CD4-positive, alpha-beta T cell (primary cell): ENCODE data around the gene TOPAZ1. TPM values are rescaled to one million over a fixed set of nuclear protein-coding genes. Genes with fewer than 3 reads are reported as not detected.

Experiments
- ATAC-seq: fragments of 200-7000 bp; cut with Tn5 transposase; one replicate; pipeline ENCODE4 v1.10.0; 2022; ENCODE audit warnings: mild to moderate bottlenecking; ENCODE audit not compliant: poor library complexity
- CTCF ChIA-PET: fragments of 350-600 bp; sonication (Branson Sonifier 250); formaldehyde crosslinking; loops from one replicate; lab custom pipeline; 2021; ENCODE audit warnings: antibody characterized with exemption, inconsistent platforms; lab: Charles Lee
- POLR2A ChIA-PET: fragments of 350-600 bp; sonication (Branson Sonifier 250); formaldehyde crosslinking; loops from one replicate; lab custom pipeline; 2021; ENCODE audit warnings: antibody characterized with exemption, inconsistent platforms; lab: Charles Lee
- DNase-seq, 14 experiments: peaks; one replicate each; pipeline ENCODE4 v3.0.0-alpha.2; 2013 to 2020; ENCODE audit warnings: mixed read lengths in 2 of 14
- H3K27ac ChIP-seq, 2 donors: one replicate each; pipeline versions ENCODE4 v1.5.1 to v1.7.0; 2013; ENCODE audit warnings: low read length in 2 of 2, low read depth in 1 of 2, mild to moderate bottlenecking in 1 of 2
- H3K27me3 ChIP-seq, 2 experiments: 1 replicate in 1 of 2; 2 replicates in 1 of 2; pipeline versions ENCODE4 v1.6.1 to v1.7.0; 2013; ENCODE audit warnings: low read length in 2 of 2, control low read depth in 1 of 2, mild to moderate bottlenecking in 1 of 2, moderate library complexity in 1 of 2; ENCODE audit not compliant: insufficient read depth in 2 of 2, control insufficient read depth in 1 of 2
- H3K36me3 ChIP-seq: one replicate; pipeline ENCODE4 v1.6.1; 2013; ENCODE audit warnings: low read length, control low read depth; ENCODE audit not compliant: insufficient read depth
- H3K4me1 ChIP-seq: one replicate; pipeline ENCODE4 v1.6.1; 2013; ENCODE audit warnings: low read length, control low read depth; ENCODE audit not compliant: insufficient read depth
- H3K4me3 ChIP-seq: one replicate; pipeline ENCODE4 v1.5.1; 2013; ENCODE audit warnings: mild to moderate bottlenecking, low read length, moderate library complexity
- H3K9me3 ChIP-seq, 2 experiments: 1 replicate in 1 of 2; 2 replicates in 1 of 2; pipeline versions ENCODE4 v1.6.1 to v1.7.0; 2013; ENCODE audit warnings: low read length in 2 of 2, mild to moderate bottlenecking in 2 of 2, control low read depth in 1 of 2, moderate library complexity in 1 of 2; ENCODE audit not compliant: control insufficient read depth in 1 of 2, insufficient read depth in 1 of 2
- H3K27ac Mint-ChIP-seq: one replicate; pipeline ENCODE4 v1.8.0; 2020; ENCODE audit warnings: mixed read lengths
- H3K27me3 Mint-ChIP-seq: one replicate; pipeline ENCODE4 v1.8.0; 2021; ENCODE audit warnings: mixed read lengths
- H3K36me3 Mint-ChIP-seq: one replicate; pipeline ENCODE4 v1.8.0; 2021; ENCODE audit warnings: low read depth, mixed read lengths
- H3K4me1 Mint-ChIP-seq: one replicate; pipeline ENCODE4 v1.8.0; 2021; ENCODE audit warnings: low read depth, mixed read lengths
- H3K4me3 Mint-ChIP-seq: one replicate; pipeline ENCODE4 v1.8.0; 2020; ENCODE audit warnings: mild to moderate bottlenecking, mixed read lengths
- H3K9me3 Mint-ChIP-seq: one replicate; pipeline ENCODE4 v1.8.0; 2020; ENCODE audit warnings: mixed read lengths
- CTCF ChIP-seq: fragments of 200-600 bp; IDR thresholded peaks from one replicate; pipeline ENCODE4 v1.8.0; 2022; ENCODE audit warnings: antibody characterized with exemption, mild to moderate bottlenecking
- intact Hi-C, 2 experiments: fragments of 100-400 bp; cut with DNase I in 1 of 2; cut with micrococcal nuclease in 1 of 2; formaldehyde crosslinking; loops; one replicate each; pipeline versions ENCODE4 v1.15.1 to v1.9.0; 2023 to 2025; cut with DNase I, micrococcal nuclease
- total RNA-seq, 174 experiments: library from RNA in 2 of 174; stranded (reverse) in 2 of 174; gene quantifications; one replicate each; pipeline ENCODE4 v1.2.3 and lab custom pipeline; 2021 to 2026

Gene TOPAZ1
- total RNA-seq, 2 experiments from 2014 or later, result not detected

- no peak overlapping the region for H3K4me3 ChIP-seq
- H3K36me3 ChIP-seq, result peaks cover 12% of the 10 kb centered on the region
- H3K4me1 Mint-ChIP-seq, result no peaks in the 10 kb centered on the region
- DNase-seq (no peak), ATAC-seq (no peak)
- H3K36me3 Mint-ChIP-seq, result peaks cover 46% of the 10 kb centered on the region
- no peaks in the 10 kb centered on the region for H3K27me3 Mint-ChIP-seq
- H3K4me1 ChIP-seq, result no peaks in the 10 kb centered on the region
- H3K9me3 ChIP-seq, result no peaks in the 10 kb centered on the region
- TF ChIP-seq CTCF, result no peak
- CTCF ChIA-PET, result no interaction called here
- no peak overlapping the region for H3K27ac ChIP-seq
- H3K4me3 Mint-ChIP-seq, result no peak overlapping the region
- H3K27me3 ChIP-seq, result no peaks in the 10 kb centered on the region
- intact Hi-C loops, result no loop called here
- no peaks in the 10 kb centered on the region for H3K9me3 Mint-ChIP-seq
- H3K27ac Mint-ChIP-seq, result no peak overlapping the region
- POLR2A ChIA-PET, result no interaction called here
Measured at GRCh38 chr3:44365952-44366351, 124.3 kb downstream of the TOPAZ1 start.

GRCh38 chr3:44375450-44375849 is 133.8 kb downstream of the TOPAZ1 start:
- Histone ChIP-seq H3K27me3 (no peaks in the 10 kb centered on the region), H3K27ac (no peak overlapping the region), H3K4me1 (no peaks in the 10 kb centered on the region), H3K9me3 (peaks cover 0 to 4% of the 10 kb centered on the region in 2 experiments), H3K4me3 (no peak overlapping the region), H3K36me3 (no peaks in the 10 kb centered on the region)
- H3K9me3 Mint-ChIP-seq, result peaks cover 9% of the 10 kb centered on the region
- ATAC-seq (no peak), DNase-seq (no peak)
- intact Hi-C loops, result no loop called here
- peaks cover 26% of the 10 kb centered on the region for H3K36me3 Mint-ChIP-seq
- no peaks in the 10 kb centered on the region for H3K27me3 Mint-ChIP-seq
- CTCF ChIA-PET, result no interaction called here
- no peak for TF ChIP-seq CTCF
- POLR2A ChIA-PET, result no interaction called here
- no peak overlapping the region for H3K27ac Mint-ChIP-seq
- H3K4me3 Mint-ChIP-seq, result no peak overlapping the region
- no peaks in the 10 kb centered on the region for H3K4me1 Mint-ChIP-seq

Other genes with a start within 250 kb of the TOPAZ1 start
- gene TCAIM, start 96.9 kb downstream of the TOPAZ1 start, total RNA-seq, result 1 to 10 TPM; 2.9 to 4.2 TPM
- gene ZNF445, start 235.8 kb downstream of the TOPAZ1 start, total RNA-seq, result 1 to 10 TPM; 6.1 to 6.6 TPM